Testis (tissue), 2 donors: ENCODE measurements around the gene GABRB3.

Source experiments
- POLR2A ChIP-seq: fragments of 450-650 bp; IDR thresholded peaks from one replicate; pipeline ENCODE4 v1.6.1; 2017; ENCODE audit warnings: antibody characterized with exemption, mild to moderate bottlenecking, moderate library complexity
- TF ChIP-seq, protein P1 (sequence below), 3 experiments: fragments of 450-650 bp in 2 of 3; fragments of 200-600 bp in 1 of 3; sonication (generic) in 1 of 3; IDR thresholded peaks; one replicate each; pipeline ENCODE4 v1.5.1; 2016 to 2019; ENCODE audit warnings: antibody characterized with exemption in 3 of 3, mild to moderate bottlenecking in 2 of 3, moderate library complexity in 1 of 3

DNA sequence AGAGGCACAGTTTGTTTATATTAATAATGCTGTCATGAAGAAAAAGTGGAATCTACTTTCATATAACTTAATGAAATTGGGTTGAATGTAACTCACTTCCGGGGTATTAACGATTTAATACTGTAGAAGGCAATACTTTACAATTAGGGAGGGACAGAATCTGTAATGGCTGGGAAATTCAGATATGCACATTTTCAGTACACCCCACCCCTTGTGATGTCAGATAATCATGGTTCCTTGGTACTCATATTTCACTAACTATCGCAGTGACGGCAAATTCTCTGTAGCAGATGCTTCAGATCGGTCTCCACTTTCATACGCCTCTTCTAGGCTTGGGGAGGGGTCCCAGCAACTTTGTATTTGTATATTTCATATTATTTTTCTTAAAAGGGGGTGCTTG lies 207.3 kb downstream of the GABRB3 start:
- TF ChIP-seq, protein P1, sequence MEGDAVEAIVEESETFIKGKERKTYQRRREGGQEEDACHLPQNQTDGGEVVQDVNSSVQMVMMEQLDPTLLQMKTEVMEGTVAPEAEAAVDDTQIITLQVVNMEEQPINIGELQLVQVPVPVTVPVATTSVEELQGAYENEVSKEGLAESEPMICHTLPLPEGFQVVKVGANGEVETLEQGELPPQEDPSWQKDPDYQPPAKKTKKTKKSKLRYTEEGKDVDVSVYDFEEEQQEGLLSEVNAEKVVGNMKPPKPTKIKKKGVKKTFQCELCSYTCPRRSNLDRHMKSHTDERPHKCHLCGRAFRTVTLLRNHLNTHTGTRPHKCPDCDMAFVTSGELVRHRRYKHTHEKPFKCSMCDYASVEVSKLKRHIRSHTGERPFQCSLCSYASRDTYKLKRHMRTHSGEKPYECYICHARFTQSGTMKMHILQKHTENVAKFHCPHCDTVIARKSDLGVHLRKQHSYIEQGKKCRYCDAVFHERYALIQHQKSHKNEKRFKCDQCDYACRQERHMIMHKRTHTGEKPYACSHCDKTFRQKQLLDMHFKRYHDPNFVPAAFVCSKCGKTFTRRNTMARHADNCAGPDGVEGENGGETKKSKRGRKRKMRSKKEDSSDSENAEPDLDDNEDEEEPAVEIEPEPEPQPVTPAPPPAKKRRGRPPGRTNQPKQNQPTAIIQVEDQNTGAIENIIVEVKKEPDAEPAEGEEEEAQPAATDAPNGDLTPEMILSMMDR (IDR thresholded peaks at IDR 0.05) = no peak
- TF ChIP-seq POLR2A = no peak
